ENCODE measurements around the gene AXDND1. TPM values are rescaled to one million over a fixed set of nuclear protein-coding genes. Genes with fewer than 3 reads are reported as not detected.

The AXDND1 gene
- total and polyA plus RNA-seq, 2 of the 8 experiments (the other 6 are each of a cell fraction or from before 2014, with no cell fraction given) = 0.61 TPM; not detected in 1

DNA sequence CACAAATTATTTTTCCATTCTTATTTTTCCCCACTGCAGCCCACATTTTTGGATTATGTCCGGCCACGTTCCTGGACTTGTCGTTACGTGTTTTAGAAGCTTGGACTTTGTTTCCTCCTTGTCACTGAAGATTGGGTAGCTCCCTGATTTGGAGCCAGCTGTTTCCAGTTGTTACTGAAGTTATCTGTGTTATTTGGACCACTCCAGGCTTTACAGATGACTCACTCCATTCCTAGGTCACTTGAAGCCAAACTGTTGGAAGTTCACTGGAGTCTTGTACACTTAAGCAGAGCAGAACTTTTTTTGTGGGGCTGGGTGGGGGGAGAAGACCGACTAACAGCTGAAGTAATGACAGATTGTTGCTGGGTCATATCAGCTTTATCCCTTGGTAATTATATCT lies 12.2 kb upstream of the AXDND1 start:
- Histone ChIP-seq H2BK15ac (ENCODE audit: low read length) (no peak overlapping the region), H3K18ac (ENCODE audit: extremely low read depth, low read length) (no peak overlapping the region), H3K79me1 (ENCODE audit: low read depth, low read length) (no peaks in the 10 kb centered on the region), H3K9me3 (ENCODE audit: insufficient read depth in 2 of 2, low read depth in 1 of 2, low read length in 1 of 2) (no peaks in the 10 kb centered on the region), H3K4ac (replicated peaks; ENCODE audit: insufficient read length, low read depth, low read length) (no peak overlapping the region), H3K4me3 (ENCODE audit: extremely low read depth in 1 of 4, insufficient read depth in 2 of 4, low read depth in 3 of 4, low read length in 4 of 4) (no peak overlapping the region), H3K14ac (ENCODE audit: insufficient read length) (no peak overlapping the region), H2BK120ac (replicated peaks; ENCODE audit: low read depth, low read length) (no peak overlapping the region), H3K9ac (replicated peaks in 1 of 4; ENCODE audit: extremely low read depth in 1 of 4, low read depth in 3 of 4, low read length in 3 of 4) (no peak overlapping the region), H3K36me3 (ENCODE audit: control insufficient read depth in 2 of 4, insufficient read depth in 4 of 4, low read length in 3 of 4) (peaks cover 0 to 4% (median 0%) of the 10 kb centered on the region in 4 experiments; a peak in 2 of 8 replicates), H3K79me2 (ENCODE audit: control insufficient read depth in 1 of 2, insufficient read depth in 2 of 2, low read length in 2 of 2) (no peaks in the 10 kb centered on the region), H3K4me1 (replicated peaks in 1 of 4; ENCODE audit: control insufficient read depth in 3 of 4, insufficient read depth in 4 of 4, low read length in 3 of 4) (no peaks in the 10 kb centered on the region), H4K20me1 (replicated peaks in 1 of 2; ENCODE audit: control insufficient read depth in 1 of 2, insufficient read depth in 2 of 2, low read length in 2 of 2) (no peaks in the 10 kb centered on the region), H4K8ac (ENCODE audit: extremely low read depth, insufficient read depth, low read length) (no peak overlapping the region), H4K91ac (replicated peaks; ENCODE audit: insufficient read length, low read length) (no peak overlapping the region), H3K56ac (replicated peaks; ENCODE audit: insufficient read length, low read depth, low read length) (no peak overlapping the region), H2BK12ac (ENCODE audit: low read depth, low read length) (no peak overlapping the region), H4K5ac (ENCODE audit: insufficient read length, low read depth, low read length) (no peak overlapping the region), H2BK5ac (ENCODE audit: low read depth, low read length) (no peak overlapping the region), H2AK5ac (ENCODE audit: low read depth, low read length) (no peak overlapping the region), H3K23me2 (ENCODE audit: low read depth, low read length) (no peaks in the 10 kb centered on the region), H2BK20ac (ENCODE audit: low read length) (no peak overlapping the region), H2AFZ (ENCODE audit: low read length) (no peak overlapping the region), H3K4me2 (ENCODE audit: insufficient read depth in 1 of 2, low read depth in 2 of 2, low read length in 2 of 2) (no peak overlapping the region), H3K27ac (ENCODE audit: low read depth, low read length) (no peak overlapping the region), H3K27me3 (replicated peaks in 1 of 4; ENCODE audit: control insufficient read depth in 3 of 4, extremely low read depth in 1 of 4, insufficient read depth in 3 of 4, low read length in 3 of 4) (no peaks in the 10 kb centered on the region), H3K23ac (ENCODE audit: insufficient read length) (no peak overlapping the region)
- no peak for FAIRE-seq
- WGBS, 2 experiments (ENCODE audit: extremely low coverage in 1 of 2, insufficient coverage in 1 of 2, insufficient read length in 1 of 2, insufficient replicate concordance in 2 of 2, low coverage in 1 of 2, low lambda C conversion rate in 2 of 2, missing lambda C conversion rate in 1 of 2) = 86% methylated on average over 5 of the region's 5 CpGs; no CpG with 5 or more reads in 1 of the 2 experiments
- ChIA-PET POLR2A (ENCODE audit: partially characterized antibody) (no interaction called here), CTCF (ENCODE audit: partially characterized antibody) (no interaction called here)
- no peak for TF ChIP-seq HDAC2 (IDR thresholded peaks at IDR 0.05; ENCODE audit: borderline replicate concordance in 1 of 2, low read depth in 2 of 2, low read length in 2 of 2)
- TF ChIP-seq BCL11A (IDR thresholded peaks at IDR 0.05; ENCODE audit: low read depth in 2 of 2, low read length in 2 of 2) = no peak
- no peak for TF ChIP-seq RNF2 (IDR thresholded peaks at IDR 0.05; ENCODE audit: borderline replicate concordance, low read depth, low read length, missing control alignments, poor library complexity, severe bottlenecking)
- TF ChIP-seq HDAC6 (IDR thresholded peaks at IDR 0.05; ENCODE audit: low read depth, low read length) = no peak
- no peak for TF ChIP-seq GTF2F1 (IDR thresholded peaks at IDR 0.05; ENCODE audit: borderline replicate concordance, low read depth, low read length)
- no peak for TF ChIP-seq BRCA1 (IDR thresholded peaks at IDR 0.05; ENCODE audit: low read depth, low read length)
- TF ChIP-seq KDM5A (IDR thresholded peaks at IDR 0.05; ENCODE audit: low read length) = no peak
- TF ChIP-seq EZH2 (IDR thresholded peaks at IDR 0.05; ENCODE audit: low read depth, low read length, severe bottlenecking) = no peak
- no peak for TF ChIP-seq CEBPB (IDR thresholded peaks at IDR 0.05; ENCODE audit: low read depth, low read length)
- no peak for TF ChIP-seq POU5F1 (IDR thresholded peaks at IDR 0.05; ENCODE audit: low read depth, low read length)
- DNase-seq (ENCODE audit: low read depth in 1 of 2, low spot score in 2 of 2) = no peak
